ENCODE results near the gene FOXF2.

GRCh38 chr6:1405221-1405620 is 15.8 kb downstream of the FOXF2 start:
- no peak for TF ChIP-seq CTCF (IDR thresholded peaks at IDR 0.05)
- no peak for TF ChIP-seq POLR2AphosphoS5 (IDR thresholded peaks at IDR 0.05)
